WI38 (cell line): ENCODE data around the gene UBE2I.

Experiments used
- H3K4me3 ChIP-seq: 2 replicates; pipeline ENCODE4 v1.5.1; 2011; ENCODE audit warnings: low read depth, mild to moderate bottlenecking, control low read depth, low read length
- CTCF ChIP-seq: IDR thresholded peaks from 2 replicates; pipeline ENCODE4 v1.5.1; 2012; ENCODE audit warnings: low read depth, mild to moderate bottlenecking, control low read depth, low read length

UBE2I gene

GRCh38 chr16:1348926-1349325 lies 39.5 kb downstream of the UBE2I start:
- no peak overlapping the region for H3K4me3 ChIP-seq

GRCh38 chr16:1349351-1349750 lies 39.9 kb downstream of the UBE2I start:
- H3K4me3 ChIP-seq = no peak overlapping the region
- TF ChIP-seq CTCF = no peak

More at GRCh38 chr16:1348926-1349325, 39.5 kb downstream of the UBE2I start:
- no peak for TF ChIP-seq CTCF

GRCh38 chr16:1349951-1350350 lies 40.5 kb downstream of the UBE2I start:
- no peak overlapping the region for H3K4me3 ChIP-seq

GRCh38 chr16:1350691-1351090 lies 41.3 kb downstream of the UBE2I start:
- no peak for TF ChIP-seq CTCF
- peak overlapping the region; percentile 93 for H3K4me3 ChIP-seq

More at GRCh38 chr16:1349951-1350350, 40.5 kb downstream of the UBE2I start:
- no peak for TF ChIP-seq CTCF

GRCh38 chr16:1351215-1351581 lies 41.8 kb downstream of the UBE2I start:
- no peak for TF ChIP-seq CTCF
- peak overlapping the region; percentile 93 for H3K4me3 ChIP-seq

- peak within 1 kb of the TSS; percentile 93 for H3K4me3 ChIP-seq
Measured at GRCh38 chr16:1351582-1352362, 42.3 kb downstream of the UBE2I start, which contains the start of the genes GNPTG and TSR3. Gene GNPTG, plus strand, starts transcription at chr16:1351931. Its CDS starts 35 bp downstream, at chr16:1351966. Gene TSR3, minus strand, starts transcription at chr16:1351878. Its CDS starts 74 bp downstream, at chr16:1351804.

More at GRCh38 chr16:1351582-1352362, 42.3 kb downstream of the UBE2I start, which contains the start of the genes GNPTG and TSR3:
- TF ChIP-seq CTCF = no peak
